Right lung (tissue), 5 donors: Measurements from ENCODE around the gene RAD54L. TPM values are rescaled to one million over a fixed set of nuclear protein-coding genes. Genes with fewer than 3 reads are reported as not detected.
"Not testable (repeated sequence)": the region's sequence is repeated elsewhere in the genome, so short reads cannot be mapped to it uniquely, and the experiment has no call there.

Experiments used
- DNase-seq, 2 donors: peaks; one replicate each; pipeline ENCODE4 v3.0.0-alpha.2; 2013
- polyA plus RNA-seq, 5 donors: library from polyadenylated mRNA; unstranded; fragments of 120-200 nt; gene quantifications; one replicate each; pipeline versions ENCODE4 v1.2.1 to v1.2.3, GENCODE V29; 2013; ENCODE audit warnings: inconsistent platforms in 1 of 5, low replicate concordance in 1 of 5; ENCODE audit not compliant: insufficient read length in 5 of 5, insufficient read depth in 1 of 5

Gene RAD54L
- polyA plus RNA-seq, 5 donors, result 6.2 to 15.6 (median 12.9) TPM

- DNase-seq, result not testable (repeated sequence)
These were observed 8.7 kb upstream of the RAD54L start for GRCh38 chr1:46238865-46239264.

GRCh38 chr1:46241733-46242132, 5.8 kb upstream of the RAD54L start:
- DNase-seq, result not testable (repeated sequence)

GRCh38 chr1:46242918-46243317, 4.6 kb upstream of the RAD54L start:
- no peak for DNase-seq

GRCh38 chr1:46243831-46244230, 3.7 kb upstream of the RAD54L start:
- not testable (repeated sequence) for DNase-seq

GRCh38 chr1:46244656-46245371, 2.7 kb upstream of the RAD54L start:
- DNase-seq, result no peak

- not testable (repeated sequence) for DNase-seq
These were observed 1.4 kb upstream of the RAD54L start for GRCh38 chr1:46246136-46246535.

- DNase-seq, result no peak
These were observed 771 bp upstream of the RAD54L start for GRCh38 chr1:46246548-46247435.

GRCh38 chr1:46248122-46248920, 758 bp downstream of the RAD54L start:
- peak in 1 of 2 donors; percentile 6 for DNase-seq

GRCh38 chr1:46254668-46255067, 7.1 kb downstream of the RAD54L start:
- DNase-seq, result no peak

- no peak for DNase-seq
These were observed 9.0 kb downstream of the RAD54L start for GRCh38 chr1:46256523-46256922.

- no peak for DNase-seq
These were observed 14.9 kb downstream of the RAD54L start for GRCh38 chr1:46262508-46262907.

GRCh38 chr1:46263146-46263545, 15.6 kb downstream of the RAD54L start:
- DNase-seq, result no peak

- DNase-seq, result no peak
These were observed 21.0 kb downstream of the RAD54L start for GRCh38 chr1:46268578-46268977.

GRCh38 chr1:46274225-46275029, 26.9 kb downstream of the RAD54L start:
- no peak for DNase-seq

GRCh38 chr1:46275030-46275337, 27.4 kb downstream of the RAD54L start:
- DNase-seq, result no peak

GRCh38 chr1:46277658-46278373, 30.3 kb downstream of the RAD54L start:
- no peak for DNase-seq

GRCh38 chr1:46278807-46279206, 31.2 kb downstream of the RAD54L start:
- DNase-seq, result no peak

- no peak for DNase-seq
These were observed 32.5 kb downstream of the RAD54L start for GRCh38 chr1:46280092-46280491.

GRCh38 chr1:46281021-46281420, 33.5 kb downstream of the RAD54L start:
- DNase-seq, result no peak

GRCh38 chr1:46284058-46284457, 36.5 kb downstream of the RAD54L start:
- no peak for DNase-seq
